HUES64 (cell line): ENCODE results near the gene FUNDC2.

Source experiments
- H3K27ac ChIP-seq: 2 replicates; pipeline ENCODE4 v1.7.0; 2013; ENCODE audit warnings: low read depth, low read length, inconsistent platforms
- H3K27me3 ChIP-seq: 2 replicates; pipeline ENCODE4 v1.6.1; 2013; ENCODE audit warnings: mild to moderate bottlenecking, low read length; ENCODE audit not compliant: insufficient read depth
- H3K36me3 ChIP-seq: 2 replicates; pipeline ENCODE4 v1.6.1; 2013; ENCODE audit warnings: mild to moderate bottlenecking, low read length; ENCODE audit not compliant: insufficient read depth
- H3K4me1 ChIP-seq: 2 replicates; pipeline ENCODE4 v1.6.1; 2013; ENCODE audit warnings: mild to moderate bottlenecking, low read length, moderate library complexity; ENCODE audit not compliant: insufficient read depth
- H3K4me3 ChIP-seq: 2 replicates; pipeline ENCODE4 v1.5.1; 2013; ENCODE audit warnings: mild to moderate bottlenecking, low read length, moderate library complexity
- H3K9ac ChIP-seq: 2 replicates; pipeline ENCODE4 v1.6.1; 2013; ENCODE audit warnings: mild to moderate bottlenecking, low read depth, low read length
- H3K9me3 ChIP-seq: 2 replicates; pipeline ENCODE4 v1.6.1; 2013; ENCODE audit warnings: low read depth, low read length; ENCODE audit not compliant: insufficient read depth
- WGBS: fragments of 150-250, 120-280 bp; methylation state at CpG from one replicate; pipeline ENCODE4 v1.1.7; 2013; ENCODE audit warnings: missing lambda C conversion rate; 5-methylcytosine and 5-hydroxymethylcytosine counted together

Gene FUNDC2

DNA sequence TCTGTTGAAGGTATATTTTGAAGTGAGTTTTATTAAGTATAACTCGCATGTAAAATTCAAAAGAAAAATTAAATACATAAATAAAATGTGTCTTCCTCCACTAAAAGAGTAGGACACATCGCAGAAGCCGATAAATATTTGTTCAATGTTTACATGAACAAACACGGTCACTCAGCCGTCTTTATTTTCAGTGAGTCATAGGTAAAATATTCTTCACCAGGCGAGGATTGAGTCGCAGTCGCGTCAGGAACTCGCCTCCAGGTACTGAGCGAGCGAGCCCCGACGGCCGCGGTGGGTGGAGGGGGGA, 271 bp upstream of the FUNDC2 start:
- Histone ChIP-seq H3K27ac (peak overlapping the region; percentile 95; the same call in 1 of the 2 replicates), H3K36me3 (no peaks in the 10 kb centered on the region), H3K9me3 (no peaks in the 10 kb centered on the region), H3K4me3 (peak overlapping the region; percentile 70), H3K9ac (peak overlapping the region; percentile 98), H3K4me1 (peaks cover 5% of the 10 kb centered on the region; the same call in 1 of the 2 replicates), H3K27me3 (no peaks in the 10 kb centered on the region)
- WGBS: 0% methylated on average over 12 of the region's 16 CpGs

DNA sequence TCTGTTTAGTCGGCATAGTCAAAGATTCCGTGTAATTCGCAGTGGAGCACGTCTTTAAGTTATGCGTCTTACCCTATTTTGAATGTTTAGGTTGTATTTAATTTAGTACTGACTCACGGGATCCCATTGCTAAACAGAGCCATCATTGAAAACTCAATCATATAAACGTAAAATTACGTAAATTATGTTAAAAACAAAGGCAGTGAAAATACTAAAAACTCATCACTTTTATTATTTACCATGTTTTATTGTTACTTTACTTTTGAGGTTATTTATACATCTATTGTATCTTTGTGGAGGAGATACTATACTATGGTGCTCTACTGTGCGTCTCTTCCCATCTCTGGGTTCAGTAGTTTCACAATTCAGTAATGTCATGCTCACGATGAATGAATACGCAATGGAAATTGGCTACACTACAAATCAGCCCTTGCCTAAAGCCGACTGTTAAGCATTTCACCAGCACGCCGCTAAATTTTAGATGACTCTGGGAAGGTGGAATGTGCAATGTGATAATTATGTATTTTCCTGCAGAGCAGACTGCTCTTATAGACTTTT, 944 bp downstream of the FUNDC2 start:
- H3K9me3 ChIP-seq: no peaks in the 10 kb centered on the region
- H3K4me3 ChIP-seq: peak overlapping the region; percentile 70
- peaks cover 5% of the 10 kb centered on the region; the same call in 1 of the 2 replicates for H3K4me1 ChIP-seq
- H3K27me3 ChIP-seq: no peaks in the 10 kb centered on the region
- peak overlapping the region; percentile 95 for H3K27ac ChIP-seq
- WGBS: 8% methylated on average over 8 of the region's 14 CpGs
- no peaks in the 10 kb centered on the region for H3K36me3 ChIP-seq
- H3K9ac ChIP-seq: peak overlapping the region; percentile 98

DNA sequence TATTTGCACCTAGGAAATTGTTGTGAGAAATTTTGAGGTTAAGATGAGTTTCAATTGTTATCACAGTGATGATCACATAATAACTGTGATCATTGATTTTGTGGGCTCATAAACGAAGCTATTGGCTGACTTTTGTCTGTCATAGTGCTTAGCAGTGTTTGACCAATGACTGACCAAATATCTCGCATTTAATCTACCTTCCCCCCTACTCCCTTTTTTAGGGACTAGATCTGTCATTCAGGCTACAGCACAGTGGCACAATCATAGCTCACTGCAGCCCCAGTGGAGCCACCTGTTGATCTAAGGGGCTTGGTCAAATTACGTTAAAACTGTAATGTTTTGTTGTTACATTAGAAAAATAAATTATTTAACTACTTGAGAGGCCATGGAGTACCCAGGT, 1.5 kb downstream of the FUNDC2 start:
- H3K9ac ChIP-seq: no peak overlapping the region

DNA sequence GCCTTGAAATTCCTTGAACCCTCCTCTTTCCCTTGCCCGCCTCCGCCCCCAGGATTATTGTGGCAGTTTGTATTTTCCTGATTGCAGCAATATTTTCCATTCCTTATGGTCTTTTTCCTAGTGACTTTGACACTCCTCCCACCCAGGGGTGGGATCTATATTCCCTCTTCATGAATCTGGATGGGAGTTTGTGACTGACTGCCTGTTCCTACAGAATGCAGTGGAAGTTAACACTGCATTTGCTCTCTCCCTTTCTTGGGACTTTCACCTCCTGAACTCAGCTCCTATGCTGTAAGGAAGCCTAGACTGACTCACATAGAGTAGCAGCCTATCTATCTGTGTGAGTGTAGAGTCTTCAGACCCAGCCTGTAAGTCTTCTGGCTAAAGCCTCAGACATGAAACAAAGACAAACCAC, 2.2 kb downstream of the FUNDC2 start:
- WGBS: no CpG with 5 or more reads among the region's 2 CpGs
- Histone ChIP-seq H3K4me3 (no peak overlapping the region), H3K27me3 (no peaks in the 10 kb centered on the region), H3K27ac (no peak overlapping the region), H3K9me3 (no peaks in the 10 kb centered on the region), H3K9ac (no peak overlapping the region), H3K36me3 (peaks cover 5% of the 10 kb centered on the region), H3K4me1 (peaks cover 5% of the 10 kb centered on the region; the same call in 1 of the 2 replicates)

More for the DNA sequence above, 1.5 kb downstream of the FUNDC2 start:
- no peak overlapping the region for H3K27ac ChIP-seq
- H3K4me1 ChIP-seq: peaks cover 5% of the 10 kb centered on the region; the same call in 1 of the 2 replicates
- peak overlapping the region; percentile 70 for H3K4me3 ChIP-seq
- H3K36me3 ChIP-seq: no peaks in the 10 kb centered on the region
- 60% methylated on average over 2 of the region's 3 CpGs for WGBS
- H3K27me3 ChIP-seq: no peaks in the 10 kb centered on the region
- no peaks in the 10 kb centered on the region for H3K9me3 ChIP-seq

DNA sequence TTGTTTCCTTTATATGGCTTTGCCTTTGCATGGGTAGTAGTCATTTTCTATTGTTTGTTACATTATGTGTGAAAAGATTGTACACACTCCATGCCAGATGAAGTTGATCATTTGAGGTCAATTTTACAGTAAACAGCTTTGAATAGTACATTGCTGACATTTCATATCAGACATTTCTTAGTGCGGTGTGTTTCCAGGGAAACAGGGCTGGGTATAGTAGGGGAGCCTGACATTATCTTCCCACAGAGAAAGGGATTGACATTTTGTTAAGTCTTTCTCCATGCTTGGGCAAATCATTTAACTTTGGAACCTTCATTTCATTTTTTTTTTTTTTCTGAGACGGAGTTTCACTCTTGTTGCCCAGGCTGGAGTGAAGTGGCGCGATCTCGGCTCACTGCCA, 5.0 kb downstream of the FUNDC2 start:
- Histone ChIP-seq H3K9me3 (peaks cover 10% of the 10 kb centered on the region; the same call in 1 of the 2 replicates), H3K9ac (no peak overlapping the region)

DNA sequence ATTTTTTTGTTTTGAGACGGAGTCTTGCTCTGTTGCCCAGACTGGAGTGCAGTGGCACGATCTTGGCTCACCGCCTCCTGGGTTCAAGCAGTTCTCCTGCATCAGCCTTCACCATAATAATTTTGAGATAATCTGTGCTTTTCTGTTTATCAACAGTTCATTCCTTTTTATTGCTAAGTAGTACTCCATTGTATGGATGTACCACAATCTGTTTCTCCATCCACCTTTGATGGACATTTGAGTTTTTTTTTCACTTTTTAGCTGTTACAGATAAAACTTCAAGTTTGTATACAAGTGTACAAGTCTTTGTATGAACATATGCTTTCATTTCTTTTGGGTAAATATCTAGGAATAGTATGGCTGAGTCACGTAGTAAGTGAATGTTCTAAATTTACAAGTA, 9.0 kb downstream of the FUNDC2 start:
- no peaks in the 10 kb centered on the region for H3K4me1 ChIP-seq
- H3K27ac ChIP-seq: no peak overlapping the region
- H3K4me3 ChIP-seq: no peak overlapping the region
- H3K36me3 ChIP-seq: peaks cover 22% of the 10 kb centered on the region
- no CpG with 5 or more reads among the region's 4 CpGs for WGBS
- H3K9me3 ChIP-seq: peaks cover 10% of the 10 kb centered on the region; the same call in 1 of the 2 replicates
- H3K9ac ChIP-seq: no peak overlapping the region
- H3K27me3 ChIP-seq: no peaks in the 10 kb centered on the region

More for the DNA sequence above, 5.0 kb downstream of the FUNDC2 start:
- Histone ChIP-seq H3K27ac (no peak overlapping the region), H3K36me3 (peaks cover 22% of the 10 kb centered on the region), H3K4me1 (peaks cover 5% of the 10 kb centered on the region; the same call in 1 of the 2 replicates), H3K4me3 (no peak overlapping the region), H3K27me3 (no peaks in the 10 kb centered on the region)
- 99% methylated on average over 4 of the region's 5 CpGs for WGBS

DNA sequence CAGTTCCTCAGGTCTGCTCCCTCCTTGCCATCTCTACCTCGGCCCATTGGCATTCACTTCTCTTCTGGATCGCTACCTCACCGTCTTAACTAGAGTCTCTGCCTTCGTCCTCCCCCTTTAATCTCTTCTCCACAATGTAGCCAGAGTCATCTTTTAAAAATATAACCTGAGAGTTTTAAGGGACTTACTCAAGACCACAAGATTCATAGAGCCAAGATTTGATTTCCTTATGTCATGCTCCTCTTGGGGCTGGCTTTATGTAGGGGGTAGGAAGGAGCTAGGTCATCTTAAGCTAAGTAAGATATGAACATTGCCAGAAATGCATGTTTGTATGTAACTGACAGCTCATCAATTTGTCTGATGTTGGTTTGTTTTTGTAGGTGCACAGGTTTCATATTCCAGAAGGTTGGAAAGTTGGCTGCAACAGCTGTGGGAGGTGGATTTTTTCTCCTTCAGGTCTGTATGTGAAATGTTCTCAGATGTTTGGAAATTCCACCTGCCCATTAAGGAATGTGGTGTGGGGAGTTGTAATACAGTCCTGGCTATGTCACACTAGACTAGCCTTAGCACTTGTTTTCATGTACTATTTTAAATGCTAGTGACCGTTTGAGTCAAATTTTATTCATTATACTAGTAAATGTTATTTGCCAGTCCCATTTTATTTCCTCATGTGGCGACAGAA, 19.6 kb downstream of the FUNDC2 start:
- no peaks in the 10 kb centered on the region for H3K27me3 ChIP-seq
- H3K9me3 ChIP-seq: no peaks in the 10 kb centered on the region
- 97% methylated on average over 5 of the region's 6 CpGs for WGBS
- H3K9ac ChIP-seq: no peak overlapping the region
- H3K4me1 ChIP-seq: no peaks in the 10 kb centered on the region
- no peaks in the 10 kb centered on the region for H3K36me3 ChIP-seq
- no peak overlapping the region for H3K4me3 ChIP-seq
- H3K27ac ChIP-seq: no peak overlapping the region

DNA sequence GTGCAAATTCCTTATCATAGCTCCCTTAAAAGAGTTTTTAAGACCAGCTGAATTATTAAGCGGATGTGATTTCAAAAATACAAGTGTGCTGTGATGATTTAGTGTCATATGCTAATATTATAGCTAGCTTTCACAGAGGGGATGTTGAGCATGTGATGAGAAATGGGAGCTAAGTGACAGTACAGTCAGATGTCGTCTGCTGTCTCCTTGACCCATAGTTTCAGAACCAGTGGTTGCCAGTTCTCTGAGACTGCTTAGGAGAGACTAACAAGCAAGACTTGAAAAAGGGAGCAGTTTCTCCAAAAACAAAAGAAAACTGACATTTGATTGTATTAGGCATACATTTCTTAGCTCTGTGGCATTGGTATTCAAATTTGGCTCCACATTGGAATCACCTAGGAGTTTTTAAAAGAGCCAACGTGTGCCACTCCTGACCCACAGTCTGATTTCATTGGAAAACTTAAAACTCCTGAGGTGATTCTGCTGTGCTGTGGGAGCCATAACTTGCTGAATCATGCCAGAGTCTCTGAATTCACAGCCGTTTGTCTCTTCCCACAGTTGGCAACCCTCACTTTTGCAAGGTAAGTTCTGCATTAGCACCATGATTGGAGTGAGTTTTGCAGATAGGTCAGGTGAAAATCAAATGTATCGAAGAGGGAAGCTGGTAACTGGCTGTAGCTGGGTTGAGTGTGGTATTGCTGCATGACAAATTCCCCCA, 20.3 kb downstream of the FUNDC2 start:
- no peak overlapping the region for H3K27ac ChIP-seq
- no peak overlapping the region for H3K4me3 ChIP-seq
- no peaks in the 10 kb centered on the region for H3K9me3 ChIP-seq
- no peaks in the 10 kb centered on the region for H3K4me1 ChIP-seq
- peaks cover 4% of the 10 kb centered on the region; the same call in 1 of the 2 replicates for H3K36me3 ChIP-seq
- no peaks in the 10 kb centered on the region for H3K27me3 ChIP-seq
- 81% methylated on average over 4 of the region's 5 CpGs for WGBS
- H3K9ac ChIP-seq: no peak overlapping the region

DNA sequence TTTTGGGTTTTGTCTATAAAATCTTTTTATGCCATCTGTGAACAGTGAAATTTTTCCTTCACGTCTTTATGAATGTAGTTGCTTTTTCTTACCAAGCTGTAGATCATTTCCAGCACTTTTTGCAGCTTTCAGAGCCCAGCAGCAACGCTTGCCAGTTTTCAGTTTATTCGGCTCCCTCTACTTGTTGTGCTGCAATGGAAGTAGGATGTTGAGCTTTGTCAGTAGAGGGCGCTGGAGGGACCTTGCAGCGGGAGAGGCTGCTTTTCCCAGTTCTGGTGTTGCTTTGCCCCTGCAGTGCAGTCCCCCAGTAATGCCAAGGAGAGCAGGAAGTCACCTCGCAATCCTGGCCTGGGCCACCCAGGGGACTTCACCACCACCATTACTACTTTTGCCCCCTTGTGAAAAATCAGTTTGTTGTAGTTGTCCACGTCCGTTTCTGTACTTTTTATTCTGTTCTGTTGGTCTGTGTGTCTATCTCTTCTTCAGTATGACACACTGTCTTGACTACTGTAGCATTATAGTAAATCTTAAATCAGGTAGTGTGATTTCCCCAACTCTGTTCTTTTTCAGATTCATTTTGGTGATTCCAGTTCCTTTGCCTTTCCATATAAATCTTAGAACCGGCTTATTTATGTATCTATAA, 22.5 kb downstream of the FUNDC2 start:
- Histone ChIP-seq H3K4me3 (no peak overlapping the region), H3K27ac (no peak overlapping the region), H3K9ac (no peak overlapping the region), H3K27me3 (no peaks in the 10 kb centered on the region), H3K4me1 (no peaks in the 10 kb centered on the region), H3K9me3 (no peaks in the 10 kb centered on the region), H3K36me3 (peaks cover 4% of the 10 kb centered on the region; the same call in 1 of the 2 replicates)
- 16% methylated on average over 6 of the region's 9 CpGs for WGBS

DNA sequence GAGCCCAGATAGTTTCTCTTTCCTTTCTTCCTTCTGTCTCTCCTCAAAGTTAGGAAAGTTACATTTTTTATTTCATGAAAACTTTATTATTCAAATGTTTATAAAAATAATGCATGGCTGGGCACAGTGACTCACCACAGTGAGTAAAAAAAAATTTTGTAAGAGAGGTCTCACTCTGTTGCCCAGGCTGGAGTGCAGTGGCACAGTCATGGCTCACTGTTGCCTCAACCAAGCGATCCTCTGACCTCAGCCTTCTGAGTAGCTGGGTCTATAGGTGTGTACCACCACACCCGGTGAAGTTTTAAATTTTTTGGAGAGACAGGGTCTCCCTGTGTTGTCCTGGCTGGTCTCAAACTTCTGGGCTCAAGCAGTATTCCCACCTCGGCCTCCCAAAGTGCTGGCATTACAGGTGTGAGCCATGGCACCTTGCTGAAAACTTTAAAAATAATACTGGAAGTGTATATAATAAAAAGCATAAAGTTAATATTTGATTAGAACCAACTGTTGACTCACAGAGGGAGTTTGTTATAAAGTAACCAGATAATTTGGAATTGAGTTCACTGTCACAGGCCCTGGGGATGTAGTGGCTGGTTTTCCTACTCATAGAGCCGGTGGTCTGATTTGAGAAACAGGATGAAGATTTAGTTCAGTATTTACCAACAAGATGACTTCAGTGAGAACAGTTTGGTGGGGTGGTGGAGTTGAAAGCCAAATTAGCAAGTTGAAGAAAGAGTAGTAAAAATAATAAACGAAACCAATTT, 26.3 kb downstream of the FUNDC2 start:
- no peaks in the 10 kb centered on the region for H3K4me1 ChIP-seq
- H3K9me3 ChIP-seq: no peaks in the 10 kb centered on the region
- no peak overlapping the region for H3K9ac ChIP-seq
- WGBS: 93% methylated on average over 5 of the region's 5 CpGs
- H3K27ac ChIP-seq: no peak overlapping the region
- H3K27me3 ChIP-seq: no peaks in the 10 kb centered on the region
- H3K36me3 ChIP-seq: peaks cover 4% of the 10 kb centered on the region; the same call in 1 of the 2 replicates
- H3K4me3 ChIP-seq: no peak overlapping the region
